HCT116 (cell line): ENCODE measurements around the gene DENND5B. TPM values are rescaled to one million over a fixed set of nuclear protein-coding genes. Genes with fewer than 3 reads are reported as not detected.

Source experiments
- ATAC-seq: fragments of 200-7000 bp; cut with Tn5 transposase; 2 replicates; pipeline ENCODE4 v1.9.1; 2020; ENCODE audit warnings: mild to moderate bottlenecking, moderate library complexity
- BruUV-seq: library from RNA; stranded (reverse); fragments of 400-500 nt; replicated peaks from 2 replicates; lab custom pipeline; 2021; lab: Mats Ljungman, UMichigan
- CTCF ChIA-PET: fragments of 300-600 bp; sonication (Branson Sonifier 250); formaldehyde crosslinking; loops from one replicate; lab custom pipeline; 2021; ENCODE audit warnings: antibody characterized with exemption; lab: Charles Lee
- POLR2A ChIA-PET: fragments of 300-600, 350-600 bp; sonication (Branson Sonifier 250); formaldehyde crosslinking; loops from one replicate; lab custom pipeline; 2021; ENCODE audit warnings: antibody characterized with exemption; lab: Charles Lee
- RAD21 ChIA-PET, 2 experiments: fragments of 300-600 bp; sonication (Branson Sonifier 250); formaldehyde crosslinking; loops; one replicate each; lab custom pipeline; 2023; ENCODE audit warnings: low total read pairs in 2 of 2; ENCODE audit not compliant: uncharacterized antibody in 2 of 2, unreplicated experiment in 2 of 2, low non-redundant PET in 1 of 2; lab: Charles Lee
- DNase-seq: peaks from one replicate; pipeline ENCODE4 v3.0.0-alpha.2; 2010; ENCODE audit warnings: low read depth, low spot score
- H2AFZ ChIP-seq: fragments of 200-600 bp; shearing (Covaris generic), sonication (generic); 2 replicates; pipeline ENCODE4 v1.6.1; 2017; ENCODE audit warnings: low read depth, mixed run types, mixed read lengths, antibody characterized with exemption, low read length; ENCODE audit not compliant: poor library complexity, severe bottlenecking
- H3K27ac ChIP-seq: 2 replicates; pipeline ENCODE4 v1.5.1; 2012; ENCODE audit warnings: low read depth, low read length
- H3K27me3 ChIP-seq: fragments of 200-600 bp; sonication (generic); 2 replicates; pipeline ENCODE4 v1.6.1; 2016; ENCODE audit warnings: mixed run types, low read length, mixed read lengths; ENCODE audit not compliant: insufficient read depth
- H3K36me3 ChIP-seq, 2 experiments: fragments of 200-500 bp in 1 of 2; fragments of 200-600 bp in 1 of 2; sonication (Bioruptor generic) in 1 of 2; sonication (generic) in 1 of 2; 2 replicates each; pipeline versions ENCODE4 v1.5.1 to v1.6.1; 2014 to 2016; ENCODE audit warnings: low read length in 2 of 2, inconsistent platforms in 1 of 2, mixed read lengths in 1 of 2, mixed run types in 1 of 2; ENCODE audit not compliant: insufficient read depth in 2 of 2, control insufficient read depth in 1 of 2
- H3K4me1 ChIP-seq, 2 experiments: fragments of 200-600 bp in 1 of 2; sonication (generic) in 1 of 2; 2 replicates each; pipeline versions ENCODE4 v1.5.1 to v1.6.1; 2012 to 2017; ENCODE audit warnings: low read length in 2 of 2, inconsistent platforms in 1 of 2, mild to moderate bottlenecking in 1 of 2, mixed read lengths in 1 of 2, mixed run types in 1 of 2, moderate library complexity in 1 of 2; ENCODE audit not compliant: insufficient read depth in 2 of 2, control insufficient read depth in 1 of 2
- H3K4me2 ChIP-seq: fragments of 200-600 bp; sonication (generic); 2 replicates; pipeline ENCODE4 v1.6.1; 2017; ENCODE audit warnings: mixed run types, low read length, mixed read lengths
- H3K4me3 ChIP-seq, 2 experiments: fragments of 200-600 bp in 1 of 2; sonication (generic) in 1 of 2; replicated peaks in 1 of 2; 2 replicates each; pipeline ENCODE4 v1.5.1; 2011 to 2016; ENCODE audit warnings: low read length in 2 of 2, control low read depth in 1 of 2, low read depth in 1 of 2, mild to moderate bottlenecking in 1 of 2, mixed read lengths in 1 of 2, mixed run types in 1 of 2
- H3K79me2 ChIP-seq: fragments of 200-600 bp; sonication (generic); 2 replicates; pipeline ENCODE4 v1.6.1; 2017; ENCODE audit warnings: mild to moderate bottlenecking, mixed run types, low read length, moderate library complexity, mixed read lengths; ENCODE audit not compliant: insufficient read depth
- H3K9ac ChIP-seq: fragments of 200-600 bp; sonication (generic); 2 replicates; pipeline ENCODE4 v1.6.1; 2016; ENCODE audit warnings: low read length, mixed read lengths
- H3K9me2 ChIP-seq: fragments of 200-600 bp; sonication (generic), shearing (Covaris generic); 2 replicates; pipeline ENCODE4 v1.6.1; 2017; ENCODE audit warnings: mixed run types, mild to moderate bottlenecking, moderate library complexity; ENCODE audit not compliant: insufficient read depth
- H3K9me3 ChIP-seq, 2 experiments: fragments of 200-500 bp in 1 of 2; fragments of 200-600 bp in 1 of 2; sonication (Bioruptor generic) in 1 of 2; sonication (generic) in 1 of 2; 2 replicates each; pipeline ENCODE4 v1.6.1; 2014 to 2017; ENCODE audit warnings: low read length in 2 of 2, mixed read lengths in 2 of 2, inconsistent platforms in 1 of 2, low read depth in 1 of 2, mild to moderate bottlenecking in 1 of 2, mixed run types in 1 of 2, moderate library complexity in 1 of 2; ENCODE audit not compliant: control insufficient read depth in 1 of 2, insufficient read depth in 1 of 2
- H4K20me1 ChIP-seq: fragments of 200-600 bp; sonication (generic), shearing (Covaris generic); 2 replicates; pipeline ENCODE4 v1.6.1; 2017; ENCODE audit warnings: mixed run types, mild to moderate bottlenecking, moderate library complexity; ENCODE audit not compliant: insufficient read depth
- EGR1 ChIP-seq: IDR thresholded peaks from 2 replicates; pipeline ENCODE4 v1.6.1; 2012; ENCODE audit warnings: low read depth
- EZH2 ChIP-seq: fragments of 200-600 bp; sonication (generic); IDR thresholded peaks from 2 replicates; pipeline ENCODE4 v1.6.1; 2017; ENCODE audit warnings: antibody characterized with exemption, mixed run types
- JUND ChIP-seq: IDR thresholded peaks from 2 replicates; pipeline ENCODE4 v1.6.1; 2012
- POLR2A ChIP-seq: IDR thresholded peaks from 2 replicates; pipeline ENCODE4 v1.7.0; 2011; ENCODE audit warnings: borderline replicate concordance; ENCODE audit not compliant: insufficient read depth, insufficient read length; ENCODE audit errors: extremely low read depth
- SIN3A ChIP-seq: IDR thresholded peaks from 2 replicates; pipeline ENCODE4 v1.6.1; 2012; ENCODE audit warnings: low read depth
- TCF7L2 ChIP-seq: IDR thresholded peaks from 2 replicates; pipeline ENCODE4 v1.7.0; 2011; ENCODE audit warnings: borderline replicate concordance, inconsistent platforms; ENCODE audit not compliant: insufficient read depth, insufficient read length; ENCODE audit errors: extremely low read depth
- ZNF274 ChIP-seq: fragments of 200-500 bp; sonication (Bioruptor generic); IDR thresholded peaks from 2 replicates; pipeline ENCODE4 v1.6.1; 2014; ENCODE audit warnings: mild to moderate bottlenecking, low read depth, low read length, inconsistent platforms
- intact Hi-C: fragments of 100-400 bp; cut with micrococcal nuclease; formaldehyde crosslinking; loops from 2 replicates; pipeline ENCODE4 v1.10.0; 2022
- total RNA-seq: library from RNA; stranded (reverse); gene quantifications from one replicate; pipeline ENCODE4 v1.2.1, GENCODE V29; 2021; ENCODE audit not compliant: unreplicated experiment
- TF ChIP-seq, protein P1 (sequence below): IDR thresholded peaks from 2 replicates; pipeline ENCODE4 v1.6.1; 2012
- TF ChIP-seq, protein P2 (sequence below): IDR thresholded peaks from 2 replicates; pipeline ENCODE4 v1.6.1; 2012
- TF ChIP-seq, protein P3 (sequence below), 3 experiments: fragments of 200-600 bp in 1 of 3; sonication (generic) in 1 of 3; IDR thresholded peaks in 2 of 3; conservative IDR thresholded peaks in 1 of 3; 2 replicates each; pipeline ENCODE4 v1.5.1; 2012 to 2017; ENCODE audit warnings: low read depth in 2 of 3, low read length in 2 of 3, antibody characterized with exemption in 1 of 3, borderline replicate concordance in 1 of 3, control low read depth in 1 of 3, mild to moderate bottlenecking in 1 of 3, mixed read lengths in 1 of 3, mixed run types in 1 of 3, moderate library complexity in 1 of 3; ENCODE audit not compliant: insufficient read depth in 1 of 3

DENND5B gene
- total RNA-seq, 1 experiment from 2014 or later = 19.2 TPM

DNA sequence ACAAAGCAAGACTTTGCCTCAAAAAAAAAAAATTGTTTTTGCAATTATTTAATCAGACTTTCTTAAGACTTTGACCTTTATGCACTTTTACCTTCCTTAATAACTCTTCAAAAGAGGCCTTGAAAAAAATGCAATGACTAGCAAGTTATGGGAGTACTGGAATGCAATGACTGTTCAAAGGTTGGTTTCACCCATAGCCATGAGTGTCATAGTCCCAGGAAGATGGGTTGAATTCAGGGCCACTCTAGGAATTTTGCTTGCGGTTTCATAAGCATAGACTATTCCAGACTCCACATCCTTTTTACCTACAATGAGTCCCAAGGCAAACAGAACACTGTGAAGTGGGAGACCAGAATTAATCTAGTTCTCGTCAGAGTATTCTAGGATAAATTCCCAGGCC lies 29.4 kb upstream of the DENND5B start:
- ChIA-PET CTCF (no interaction called here), POLR2A (no interaction called here), RAD21 (no interaction called here)
- no peaks in the 10 kb centered on the region for H3K4me1 ChIP-seq
- H3K9me3 ChIP-seq = no peaks in the 10 kb centered on the region
- H3K9me2 ChIP-seq = no peaks in the 10 kb centered on the region
- intact Hi-C loops = no loop called here
- H3K9ac ChIP-seq = no peak overlapping the region
- H3K27me3 ChIP-seq = no peaks in the 10 kb centered on the region
- H4K20me1 ChIP-seq = no peaks in the 10 kb centered on the region
- DNase-seq = no peak
- no peak overlapping the region for H3K4me2 ChIP-seq
- H3K4me3 ChIP-seq = no peak overlapping the region
- BruUV-seq = no TSS peak
- no peak for ATAC-seq
- TF ChIP-seq SIN3A (no peak), EZH2 (no peak), JUND (no peak), EGR1 (no peak), ZNF274 (no peak), TCF7L2 (no peak), POLR2A (no peak)
- TF ChIP-seq, protein P1, sequence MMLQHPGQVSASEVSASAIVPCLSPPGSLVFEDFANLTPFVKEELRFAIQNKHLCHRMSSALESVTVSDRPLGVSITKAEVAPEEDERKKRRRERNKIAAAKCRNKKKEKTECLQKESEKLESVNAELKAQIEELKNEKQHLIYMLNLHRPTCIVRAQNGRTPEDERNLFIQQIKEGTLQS = no peak
- TF ChIP-seq, protein P2, sequence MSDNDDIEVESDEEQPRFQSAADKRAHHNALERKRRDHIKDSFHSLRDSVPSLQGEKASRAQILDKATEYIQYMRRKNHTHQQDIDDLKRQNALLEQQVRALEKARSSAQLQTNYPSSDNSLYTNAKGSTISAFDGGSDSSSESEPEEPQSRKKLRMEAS = no peak
- TF ChIP-seq, protein P3, sequence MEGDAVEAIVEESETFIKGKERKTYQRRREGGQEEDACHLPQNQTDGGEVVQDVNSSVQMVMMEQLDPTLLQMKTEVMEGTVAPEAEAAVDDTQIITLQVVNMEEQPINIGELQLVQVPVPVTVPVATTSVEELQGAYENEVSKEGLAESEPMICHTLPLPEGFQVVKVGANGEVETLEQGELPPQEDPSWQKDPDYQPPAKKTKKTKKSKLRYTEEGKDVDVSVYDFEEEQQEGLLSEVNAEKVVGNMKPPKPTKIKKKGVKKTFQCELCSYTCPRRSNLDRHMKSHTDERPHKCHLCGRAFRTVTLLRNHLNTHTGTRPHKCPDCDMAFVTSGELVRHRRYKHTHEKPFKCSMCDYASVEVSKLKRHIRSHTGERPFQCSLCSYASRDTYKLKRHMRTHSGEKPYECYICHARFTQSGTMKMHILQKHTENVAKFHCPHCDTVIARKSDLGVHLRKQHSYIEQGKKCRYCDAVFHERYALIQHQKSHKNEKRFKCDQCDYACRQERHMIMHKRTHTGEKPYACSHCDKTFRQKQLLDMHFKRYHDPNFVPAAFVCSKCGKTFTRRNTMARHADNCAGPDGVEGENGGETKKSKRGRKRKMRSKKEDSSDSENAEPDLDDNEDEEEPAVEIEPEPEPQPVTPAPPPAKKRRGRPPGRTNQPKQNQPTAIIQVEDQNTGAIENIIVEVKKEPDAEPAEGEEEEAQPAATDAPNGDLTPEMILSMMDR (IDR thresholded peaks at IDR 0.05 in 2 of 3, conservative IDR thresholded peaks at IDR 0.05 in 1 of 3; ENCODE audit: borderline replicate concordance in 1 of 3, insufficient read depth in 1 of 3, low read depth in 2 of 3, low read length in 2 of 3) = no peak
- no peak overlapping the region for H3K27ac ChIP-seq
- no peaks in the 10 kb centered on the region for H3K79me2 ChIP-seq
- H3K36me3 ChIP-seq = no peaks in the 10 kb centered on the region
- no peak overlapping the region for H2AFZ ChIP-seq
